Testis (tissue), 3 donors: ENCODE results near the gene GIPC1. TPM values are rescaled to one million over a fixed set of nuclear protein-coding genes. Genes with fewer than 3 reads are reported as not detected.

Source experiments
- DNase-seq: peaks from one replicate; pipeline ENCODE4 v3.0.0-alpha.2; 2019
- H3K27ac ChIP-seq, 2 donors: fragments of 200-600 bp; sonication (generic); one replicate each; pipeline ENCODE4 v1.5.1; 2019
- H3K27me3 ChIP-seq: fragments of 200-600 bp; sonication (generic); one replicate; pipeline ENCODE4 v1.5.1; 2019
- H3K36me3 ChIP-seq: fragments of 200-600 bp; sonication (generic); one replicate; pipeline ENCODE4 v1.5.1; 2017; ENCODE audit warnings: low read depth; ENCODE audit errors: missing control alignments
- H3K4me1 ChIP-seq: fragments of 200-600 bp; sonication (generic); one replicate; pipeline ENCODE4 v1.5.1; 2019
- H3K4me3 ChIP-seq, 2 donors: fragments of 200-600 bp; sonication (generic); one replicate each; pipeline ENCODE4 v1.5.1; 2017 to 2019
- H3K9me3 ChIP-seq: fragments of 200-600 bp; sonication (generic); one replicate; pipeline ENCODE4 v1.5.1; 2017
- POLR2A ChIP-seq: fragments of 450-650 bp; IDR thresholded peaks from one replicate; pipeline ENCODE4 v1.6.1; 2017; ENCODE audit warnings: antibody characterized with exemption, mild to moderate bottlenecking, moderate library complexity
- WGBS, 2 donors: methylation state at CpG; one replicate each; pipeline ENCODE4 v1.1.5; 2018; 5-methylcytosine and 5-hydroxymethylcytosine counted together
- intact Hi-C: fragments of 100-400 bp; cut with DNase I; formaldehyde crosslinking; loops from one replicate; pipeline ENCODE4 v1.15.1; 2023; ENCODE audit warnings: low total_unique reads
- polyA plus RNA-seq: library from polyadenylated mRNA; stranded (reverse); fragments of 350-450 nt; fragmentation: Illumina TruSeq; extraction: RNeasy Lipid Tissue Mini Kit (QIAGEN cat#74804); gene quantifications from one replicate; pipeline ENCODE4 v1.2.3, GENCODE V29; 2014; ENCODE audit warnings: low read depth, low replicate concordance; ENCODE audit not compliant: insufficient read depth
- total RNA-seq, 2 donors: library from RNA; depleted of rRNA; stranded (reverse); fragments of >200 nt; gene quantifications; one replicate each; pipeline ENCODE4 v1.2.3, GENCODE V29; 2016
- TF ChIP-seq, protein P1 (sequence below), 3 experiments: fragments of 450-650 bp in 2 of 3; fragments of 200-600 bp in 1 of 3; sonication (generic) in 1 of 3; IDR thresholded peaks; one replicate each; pipeline ENCODE4 v1.5.1; 2016 to 2019; ENCODE audit warnings: antibody characterized with exemption in 3 of 3, mild to moderate bottlenecking in 2 of 3, moderate library complexity in 1 of 3

GIPC1 gene
- total and polyA plus RNA-seq, 3 donors from 2014 or later: 47.8 to 57.5 (median 55.0) TPM

DNA sequence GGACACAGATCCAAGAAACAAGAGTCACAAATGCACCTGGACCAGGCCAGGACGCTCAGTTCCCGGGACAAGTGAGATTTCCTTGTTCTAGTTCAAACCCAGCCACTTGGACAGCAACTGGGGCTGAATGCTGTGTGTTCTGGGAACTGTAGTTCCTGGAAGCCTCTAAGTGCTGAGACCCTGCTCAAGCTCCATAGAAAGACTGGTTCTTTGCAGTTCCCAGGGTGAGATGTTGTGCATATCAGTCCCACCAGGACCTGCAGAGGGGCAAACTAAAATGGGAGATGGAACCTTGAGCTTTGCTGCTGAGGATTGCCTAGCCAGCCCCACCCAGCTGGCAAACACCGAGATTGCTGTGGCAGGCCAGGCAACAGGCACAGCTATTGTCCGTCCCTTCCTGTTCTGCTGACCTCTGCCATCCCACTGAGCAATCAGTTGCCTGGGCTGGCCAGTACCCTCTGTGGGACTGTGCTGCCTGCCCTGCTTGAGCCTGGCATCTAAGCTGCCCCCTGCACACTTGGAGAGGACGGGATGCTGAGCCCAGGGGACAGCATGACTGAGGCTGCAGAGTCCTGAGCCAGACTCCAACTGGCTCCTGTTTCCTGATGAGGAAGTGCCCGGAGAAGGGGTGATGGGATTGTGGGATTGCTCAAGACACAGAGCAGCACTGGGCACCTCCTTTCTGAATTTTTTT, 1.4 kb upstream of the GIPC1 start:
- H3K27me3 ChIP-seq: no peaks in the 10 kb centered on the region
- no peaks in the 10 kb centered on the region for H3K9me3 ChIP-seq
- DNase-seq: no peak
- 43 to 47% methylated on average over 6 of the region's 6 CpGs for WGBS, 2 donors
- intact Hi-C loops: no loop called here
- peak overlapping the region in 1 of 2 donors; percentile 78 for H3K27ac ChIP-seq
- no peak for TF ChIP-seq POLR2A
- TF ChIP-seq, protein P1, sequence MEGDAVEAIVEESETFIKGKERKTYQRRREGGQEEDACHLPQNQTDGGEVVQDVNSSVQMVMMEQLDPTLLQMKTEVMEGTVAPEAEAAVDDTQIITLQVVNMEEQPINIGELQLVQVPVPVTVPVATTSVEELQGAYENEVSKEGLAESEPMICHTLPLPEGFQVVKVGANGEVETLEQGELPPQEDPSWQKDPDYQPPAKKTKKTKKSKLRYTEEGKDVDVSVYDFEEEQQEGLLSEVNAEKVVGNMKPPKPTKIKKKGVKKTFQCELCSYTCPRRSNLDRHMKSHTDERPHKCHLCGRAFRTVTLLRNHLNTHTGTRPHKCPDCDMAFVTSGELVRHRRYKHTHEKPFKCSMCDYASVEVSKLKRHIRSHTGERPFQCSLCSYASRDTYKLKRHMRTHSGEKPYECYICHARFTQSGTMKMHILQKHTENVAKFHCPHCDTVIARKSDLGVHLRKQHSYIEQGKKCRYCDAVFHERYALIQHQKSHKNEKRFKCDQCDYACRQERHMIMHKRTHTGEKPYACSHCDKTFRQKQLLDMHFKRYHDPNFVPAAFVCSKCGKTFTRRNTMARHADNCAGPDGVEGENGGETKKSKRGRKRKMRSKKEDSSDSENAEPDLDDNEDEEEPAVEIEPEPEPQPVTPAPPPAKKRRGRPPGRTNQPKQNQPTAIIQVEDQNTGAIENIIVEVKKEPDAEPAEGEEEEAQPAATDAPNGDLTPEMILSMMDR (IDR thresholded peaks at IDR 0.05): no peak
- peaks cover 22% of the 10 kb centered on the region for H3K4me1 ChIP-seq
- H3K4me3 ChIP-seq: no peak overlapping the region
- no peaks in the 10 kb centered on the region for H3K36me3 ChIP-seq

DNA sequence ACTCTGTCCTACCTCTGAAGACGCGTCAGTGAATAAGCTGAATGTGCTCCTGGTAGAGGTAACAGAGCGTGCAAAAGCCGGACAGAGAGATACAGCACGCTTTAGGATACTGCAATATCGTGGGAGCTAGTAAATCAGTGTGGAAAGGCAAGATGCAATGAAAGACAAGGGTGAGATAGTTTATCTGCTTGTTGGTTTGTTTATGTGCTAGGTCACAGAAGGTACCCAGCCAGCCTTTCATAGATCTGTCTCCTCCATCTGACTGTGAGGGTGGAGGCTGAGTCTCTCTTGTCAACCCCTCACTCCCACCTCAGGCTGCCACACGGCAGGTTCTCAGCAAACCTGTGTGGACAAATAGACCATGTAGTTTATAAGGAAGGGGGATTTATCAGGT, 904 bp upstream of the GIPC1 start:
- 16 to 19% methylated on average over 7 of the region's 7 CpGs for WGBS, 2 donors
- H3K27me3 ChIP-seq: no peaks in the 10 kb centered on the region
- TF ChIP-seq, protein P1 (IDR thresholded peaks at IDR 0.05): no peak
- TF ChIP-seq POLR2A: no peak
- H3K9me3 ChIP-seq: no peaks in the 10 kb centered on the region
- no peak for DNase-seq
- peak overlapping the region; percentile 79 to 93 for H3K4me3 ChIP-seq
- peak overlapping the region; percentile 50 to 78 for H3K27ac ChIP-seq
- no peaks in the 10 kb centered on the region for H3K36me3 ChIP-seq
- peaks cover 22% of the 10 kb centered on the region for H3K4me1 ChIP-seq
- intact Hi-C loops: no loop called here

GRCh38 chr19:14495672-14496028, 277 bp downstream of the GIPC1 start:
- peak overlapping the region in 1 of 2 donors; percentile 64 for H3K27ac ChIP-seq
- no peaks in the 10 kb centered on the region for H3K9me3 ChIP-seq
- H3K27me3 ChIP-seq: no peaks in the 10 kb centered on the region
- peak overlapping the region; percentile 79 to 93 for H3K4me3 ChIP-seq
- intact Hi-C loops: no loop called here
- no peak for TF ChIP-seq POLR2A
- TF ChIP-seq, protein P1 (IDR thresholded peaks at IDR 0.05): no peak
- no peaks in the 10 kb centered on the region for H3K36me3 ChIP-seq
- H3K4me1 ChIP-seq: peaks cover 22% of the 10 kb centered on the region
- WGBS, 2 donors: 1 to 3% methylated on average over 10 to 14 of the region's 28 CpGs
- no peak for DNase-seq

DNA sequence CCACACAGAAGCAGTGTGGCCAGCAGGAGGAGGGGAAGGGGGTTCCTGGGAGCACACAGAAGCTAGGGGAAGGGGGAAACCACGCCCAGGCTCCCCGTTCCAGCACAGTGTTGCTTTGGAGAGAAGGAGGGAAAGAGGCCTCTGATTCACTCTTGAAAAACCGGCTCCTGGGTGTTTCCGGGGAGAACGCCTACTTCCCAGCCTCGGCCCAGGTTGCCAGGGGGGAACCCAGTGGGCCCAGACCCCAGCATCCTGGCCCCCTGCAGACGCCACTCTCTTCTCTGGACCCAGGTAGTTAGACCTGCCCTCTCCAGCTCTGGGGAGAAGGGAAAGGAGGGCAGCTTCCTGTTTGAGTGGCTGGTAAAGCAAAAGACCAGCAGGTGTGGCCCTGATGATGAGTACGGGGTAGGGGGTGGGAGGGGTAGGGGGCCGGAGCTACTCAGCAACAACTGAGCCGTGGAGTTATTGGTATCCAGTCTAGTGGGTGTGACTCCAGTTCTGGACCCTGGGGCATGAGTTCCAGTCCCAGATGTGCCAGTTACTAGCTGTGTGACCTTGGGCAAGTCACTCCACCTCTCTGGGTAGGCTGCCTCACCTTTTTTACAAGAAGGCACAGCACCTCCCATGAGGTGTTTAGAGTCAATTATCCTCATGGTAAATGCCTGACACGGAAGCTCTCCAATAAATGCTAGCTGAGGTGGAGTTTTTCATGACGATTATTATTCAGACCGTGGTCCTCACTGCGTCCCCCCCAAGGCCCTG, 836 bp downstream of the GIPC1 start:
- TF ChIP-seq, protein P1 (IDR thresholded peaks at IDR 0.05): no peak
- no peak for TF ChIP-seq POLR2A
- Histone ChIP-seq H3K27ac (peak overlapping the region in 1 of 2 donors; percentile 64), H3K4me3 (peak overlapping the region; percentile 79 to 93), H3K4me1 (peaks cover 22% of the 10 kb centered on the region), H3K36me3 (no peaks in the 10 kb centered on the region), H3K9me3 (no peaks in the 10 kb centered on the region), H3K27me3 (no peaks in the 10 kb centered on the region)
- no peak for DNase-seq
- intact Hi-C loops: no loop called here
- 17 to 24% methylated on average over 14 of the region's 14 CpGs for WGBS, 2 donors
